PC-3 (cell line): Measurements from ENCODE around the gene CBL. TPM values are rescaled to one million over a fixed set of nuclear protein-coding genes. Genes with fewer than 3 reads are reported as not detected.

ENCODE experiments used
- ATAC-seq: fragments of 200-7000 bp; cut with Tn5 transposase; 2 replicates; pipeline ENCODE4 v1.9.1; 2020; ENCODE audit warnings: mild to moderate bottlenecking, moderate library complexity
- BruUV-seq: library from RNA; stranded (reverse); fragments of 400-500 nt; replicated peaks from 2 replicates; lab custom pipeline; 2021; lab: Mats Ljungman, UMichigan
- CTCF ChIA-PET: fragments of 300-600 bp; sonication (Branson Sonifier 250); formaldehyde crosslinking; loops from one replicate; lab custom pipeline; 2022; ENCODE audit warnings: antibody characterized with exemption; lab: Charles Lee
- POLR2A ChIA-PET: fragments of 300-600 bp; sonication (Branson Sonifier 250); formaldehyde crosslinking; loops from one replicate; lab custom pipeline; 2022; ENCODE audit warnings: antibody characterized with exemption; ENCODE audit not compliant: unreplicated experiment; lab: Charles Lee
- DNase-seq: peaks from one replicate; pipeline ENCODE4 v3.0.0-alpha.2; 2015
- H2AFZ ChIP-seq: fragments of 300-600 bp; sonication (generic); 2 replicates; pipeline ENCODE4 v1.6.0; 2016; ENCODE audit warnings: antibody characterized with exemption, low read length
- H3F3A ChIP-seq: fragments of 300-600 bp; sonication (generic); one replicate; pipeline ENCODE4 v1.6.0; 2017; ENCODE audit warnings: antibody characterized with exemption, low read length, control low read depth, mild to moderate bottlenecking; ENCODE audit not compliant: unreplicated experiment
- H3K27ac ChIP-seq: fragments of 300-600 bp; sonication (generic); 2 replicates; pipeline ENCODE4 v1.5.1; 2016; ENCODE audit warnings: mild to moderate bottlenecking, low read length
- H3K27me3 ChIP-seq: fragments of 300-600 bp; sonication (generic); 2 replicates; pipeline ENCODE4 v1.6.1; 2016; ENCODE audit warnings: low read length, mixed read lengths
- H3K36me3 ChIP-seq: fragments of 300-600 bp; sonication (generic); 2 replicates; pipeline ENCODE4 v1.6.1; 2016; ENCODE audit warnings: low read depth, mixed run types, low read length, mixed read lengths
- H3K4me1 ChIP-seq: fragments of 300-600 bp; sonication (generic); 2 replicates; pipeline ENCODE4 v1.5.1; 2016; ENCODE audit warnings: low read length; ENCODE audit not compliant: insufficient read depth
- H3K4me2 ChIP-seq: fragments of 300-600 bp; sonication (generic); 2 replicates; pipeline ENCODE4 v1.6.0; 2016; ENCODE audit warnings: low read length
- H3K4me3 ChIP-seq: fragments of 300-600 bp; sonication (generic); 2 replicates; pipeline ENCODE4 v1.5.1; 2016; ENCODE audit warnings: mild to moderate bottlenecking, low read length, mixed read lengths
- H3K79me2 ChIP-seq: fragments of 300-600 bp; sonication (generic); 2 replicates; pipeline ENCODE4 v1.6.1; 2017; ENCODE audit warnings: low read length, mixed read lengths
- H3K9ac ChIP-seq: fragments of 300-600 bp; sonication (generic); 2 replicates; pipeline ENCODE4 v1.6.0; 2016; ENCODE audit warnings: mild to moderate bottlenecking, low read length
- H3K9me2 ChIP-seq: fragments of 300-600 bp; sonication (generic); replicated peaks from 2 replicates; pipeline ENCODE4 v1.6.1; 2016; ENCODE audit warnings: mixed run types, low read length, mixed read lengths
- H3K9me3 ChIP-seq: fragments of 300-600 bp; sonication (generic); 2 replicates; pipeline ENCODE4 v1.6.1; 2016; ENCODE audit warnings: low read length, mixed read lengths
- H4K20me1 ChIP-seq: fragments of 300-600 bp; sonication (generic); 2 replicates; pipeline ENCODE4 v1.6.1; 2016; ENCODE audit warnings: low read length, mixed read lengths
- EZH2 ChIP-seq: fragments of 300-600 bp; sonication (generic); IDR thresholded peaks from one replicate; pipeline ENCODE4 v1.6.1; 2017; ENCODE audit warnings: antibody characterized with exemption, mild to moderate bottlenecking, low read length; ENCODE audit not compliant: unreplicated experiment
- EZH2phosphoT487 ChIP-seq: fragments of 300-600 bp; sonication (generic); IDR thresholded peaks from 2 replicates; pipeline ENCODE4 v1.6.1; 2018; ENCODE audit warnings: mild to moderate bottlenecking, antibody characterized with exemption, low read length, borderline replicate concordance
- intact Hi-C: fragments of 100-400 bp; cut with micrococcal nuclease; formaldehyde crosslinking; loops from 2 replicates; pipeline ENCODE4 v1.9.0; 2023
- total RNA-seq: library from RNA; depleted of rRNA; stranded (reverse); fragments of >200 nt; gene quantifications from 2 replicates; pipeline ENCODE4 v1.2.3, GENCODE V29; 2014
- TF ChIP-seq, protein P1 (sequence below): fragments of 300-600 bp; sonication (generic); conservative IDR thresholded peaks from 2 replicates; pipeline ENCODE4 v1.5.1; 2017; ENCODE audit warnings: antibody characterized with exemption, low read depth, mild to moderate bottlenecking, low read length

CBL gene
- total RNA-seq, 1 experiment from 2014 or later, result 11.4 TPM

DNA sequence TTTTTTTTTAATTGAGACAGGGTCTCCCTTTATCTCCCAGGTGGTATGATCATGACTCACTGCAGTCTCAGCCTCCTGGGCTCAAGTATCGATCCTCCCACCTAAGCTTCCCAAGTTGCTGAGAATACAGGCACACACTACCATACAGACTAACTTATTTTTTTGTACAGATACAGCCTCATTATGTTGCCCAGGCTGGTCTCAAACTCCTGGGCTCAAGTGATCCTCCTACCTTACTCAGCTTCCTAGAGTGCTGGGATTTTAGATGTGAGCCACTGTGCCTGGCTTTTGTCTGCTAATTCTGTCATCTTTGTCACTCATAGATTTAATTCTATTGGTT, 43.5 kb downstream of the CBL start:
- no peak for ATAC-seq
- no peak overlapping the region for H3K27ac ChIP-seq
- no TSS peak for BruUV-seq
- H3K4me1 ChIP-seq, result no peaks in the 10 kb centered on the region
- no peaks in the 10 kb centered on the region for H3K9me3 ChIP-seq
- no peak overlapping the region for H3K4me2 ChIP-seq
- 0 out of 2 replicates have a peak, but pooled peaks cover 5% of the 10 kb centered on the region for H3K79me2 ChIP-seq
- ChIA-PET POLR2A (interaction anchor here (0.5 kb wide), 1 partner anchor 32 kb away, joined by 4 read pairs; no protein-coding TSS in a partner anchor), CTCF (no interaction called here)
- intact Hi-C loops, result no loop called here
- 0 out of 2 replicates have a peak, but pooled peaks cover 4% of the 10 kb centered on the region for H4K20me1 ChIP-seq
- no peaks in the 10 kb centered on the region for H3K9me2 ChIP-seq
- no peak overlapping the region for H2AFZ ChIP-seq
- H3K36me3 ChIP-seq, result no peaks in the 10 kb centered on the region; the same call in 1 of the 2 replicates
- TF ChIP-seq, protein P1, sequence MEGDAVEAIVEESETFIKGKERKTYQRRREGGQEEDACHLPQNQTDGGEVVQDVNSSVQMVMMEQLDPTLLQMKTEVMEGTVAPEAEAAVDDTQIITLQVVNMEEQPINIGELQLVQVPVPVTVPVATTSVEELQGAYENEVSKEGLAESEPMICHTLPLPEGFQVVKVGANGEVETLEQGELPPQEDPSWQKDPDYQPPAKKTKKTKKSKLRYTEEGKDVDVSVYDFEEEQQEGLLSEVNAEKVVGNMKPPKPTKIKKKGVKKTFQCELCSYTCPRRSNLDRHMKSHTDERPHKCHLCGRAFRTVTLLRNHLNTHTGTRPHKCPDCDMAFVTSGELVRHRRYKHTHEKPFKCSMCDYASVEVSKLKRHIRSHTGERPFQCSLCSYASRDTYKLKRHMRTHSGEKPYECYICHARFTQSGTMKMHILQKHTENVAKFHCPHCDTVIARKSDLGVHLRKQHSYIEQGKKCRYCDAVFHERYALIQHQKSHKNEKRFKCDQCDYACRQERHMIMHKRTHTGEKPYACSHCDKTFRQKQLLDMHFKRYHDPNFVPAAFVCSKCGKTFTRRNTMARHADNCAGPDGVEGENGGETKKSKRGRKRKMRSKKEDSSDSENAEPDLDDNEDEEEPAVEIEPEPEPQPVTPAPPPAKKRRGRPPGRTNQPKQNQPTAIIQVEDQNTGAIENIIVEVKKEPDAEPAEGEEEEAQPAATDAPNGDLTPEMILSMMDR, result no peak
- TF ChIP-seq EZH2 (no peak), EZH2phosphoT487 (no peak)
- H3K9ac ChIP-seq, result no peak overlapping the region
- no peak overlapping the region for H3K4me3 ChIP-seq
- no peaks in the 10 kb centered on the region for H3F3A ChIP-seq
- no peaks in the 10 kb centered on the region for H3K27me3 ChIP-seq
- no peak for DNase-seq

DNA sequence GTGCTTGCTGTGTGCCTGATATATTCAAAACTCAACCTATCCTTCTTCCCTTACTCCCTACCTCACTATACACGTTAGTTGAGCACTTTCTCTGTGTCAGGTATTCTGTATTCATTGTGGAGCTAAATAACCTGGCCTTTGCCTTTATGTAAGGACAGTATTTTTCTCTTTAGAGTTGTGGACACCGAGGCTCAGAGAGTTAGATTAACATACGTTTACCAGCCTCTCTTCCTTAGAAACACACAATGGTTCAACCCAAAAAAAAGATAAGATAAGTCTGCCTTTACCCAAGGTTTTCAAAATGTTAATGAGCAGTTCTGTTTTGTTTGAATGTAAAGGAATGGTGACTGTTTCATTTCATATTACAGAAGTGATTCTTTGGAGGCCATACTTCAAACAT, 45.0 kb downstream of the CBL start:
- 0 out of 2 replicates have a peak, but pooled peaks cover 5% of the 10 kb centered on the region for H3K79me2 ChIP-seq
- no peak overlapping the region for H3K9ac ChIP-seq
- ATAC-seq, result no peak
- POLR2A ChIA-PET, result no interaction called here
- H4K20me1 ChIP-seq, result 0 out of 2 replicates have a peak, but pooled peaks cover 4% of the 10 kb centered on the region
- no peaks in the 10 kb centered on the region; the same call in 1 of the 2 replicates for H3K36me3 ChIP-seq
- no peak for DNase-seq
- no peak overlapping the region for H3K4me2 ChIP-seq
- H3K4me3 ChIP-seq, result no peak overlapping the region
- no peaks in the 10 kb centered on the region for H3K4me1 ChIP-seq
- no peaks in the 10 kb centered on the region for H3F3A ChIP-seq
- no TSS peak for BruUV-seq
- TF ChIP-seq, protein P1, result no peak
- no peak for TF ChIP-seq EZH2
- TF ChIP-seq EZH2phosphoT487, result no peak
- intact Hi-C loops, result no loop called here
- no peaks in the 10 kb centered on the region for H3K27me3 ChIP-seq
- CTCF ChIA-PET, result no interaction called here
- H2AFZ ChIP-seq, result no peak overlapping the region
- no peaks in the 10 kb centered on the region for H3K9me2 ChIP-seq
- no peaks in the 10 kb centered on the region for H3K9me3 ChIP-seq
- H3K27ac ChIP-seq, result no peak overlapping the region

DNA sequence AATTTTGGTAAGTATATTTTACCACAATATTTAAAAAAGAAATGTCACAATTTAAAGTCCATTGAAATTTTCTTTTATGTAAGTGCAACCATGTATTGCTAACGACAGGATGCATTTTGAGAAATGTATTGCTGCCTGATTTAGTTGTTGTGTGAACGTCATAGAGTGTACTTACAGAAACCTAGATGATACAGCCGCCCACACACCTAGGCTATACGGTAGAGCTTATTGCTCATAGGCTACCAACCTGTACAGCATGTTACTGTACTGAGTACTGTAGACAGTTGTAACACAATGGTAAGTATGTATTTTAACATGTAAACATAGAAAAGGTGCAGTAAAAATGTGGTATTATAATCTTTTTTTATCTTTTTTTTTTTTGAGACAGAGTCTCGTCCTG, 48.1 kb downstream of the CBL start:
- ATAC-seq (no peak), DNase-seq (no peak)
- TF ChIP-seq, protein P1, result no peak
- TF ChIP-seq EZH2, result no peak
- TF ChIP-seq EZH2phosphoT487, result no peak
- no peak overlapping the region for H3K9ac ChIP-seq
- ChIA-PET CTCF (no interaction called here), POLR2A (no interaction called here)
- intact Hi-C loops, result no loop called here
- no peak overlapping the region for H3K27ac ChIP-seq
- no peaks in the 10 kb centered on the region for H3K9me3 ChIP-seq
- H3K79me2 ChIP-seq, result peaks cover 12% of the 10 kb centered on the region; the same call in 1 of the 2 replicates
- no peaks in the 10 kb centered on the region for H3K9me2 ChIP-seq
- no peaks in the 10 kb centered on the region; the same call in 1 of the 2 replicates for H3K36me3 ChIP-seq
- H2AFZ ChIP-seq, result no peak overlapping the region
- no peaks in the 10 kb centered on the region for H3K4me1 ChIP-seq
- BruUV-seq, result no TSS peak
- H4K20me1 ChIP-seq, result 0 out of 2 replicates have a peak, but pooled peaks cover 5% of the 10 kb centered on the region
- no peaks in the 10 kb centered on the region for H3F3A ChIP-seq
- no peak overlapping the region for H3K4me2 ChIP-seq
- no peaks in the 10 kb centered on the region for H3K27me3 ChIP-seq
- H3K4me3 ChIP-seq, result no peak overlapping the region
